Measurements from ENCODE around the gene BTG4.

The BTG4 gene

DNA sequence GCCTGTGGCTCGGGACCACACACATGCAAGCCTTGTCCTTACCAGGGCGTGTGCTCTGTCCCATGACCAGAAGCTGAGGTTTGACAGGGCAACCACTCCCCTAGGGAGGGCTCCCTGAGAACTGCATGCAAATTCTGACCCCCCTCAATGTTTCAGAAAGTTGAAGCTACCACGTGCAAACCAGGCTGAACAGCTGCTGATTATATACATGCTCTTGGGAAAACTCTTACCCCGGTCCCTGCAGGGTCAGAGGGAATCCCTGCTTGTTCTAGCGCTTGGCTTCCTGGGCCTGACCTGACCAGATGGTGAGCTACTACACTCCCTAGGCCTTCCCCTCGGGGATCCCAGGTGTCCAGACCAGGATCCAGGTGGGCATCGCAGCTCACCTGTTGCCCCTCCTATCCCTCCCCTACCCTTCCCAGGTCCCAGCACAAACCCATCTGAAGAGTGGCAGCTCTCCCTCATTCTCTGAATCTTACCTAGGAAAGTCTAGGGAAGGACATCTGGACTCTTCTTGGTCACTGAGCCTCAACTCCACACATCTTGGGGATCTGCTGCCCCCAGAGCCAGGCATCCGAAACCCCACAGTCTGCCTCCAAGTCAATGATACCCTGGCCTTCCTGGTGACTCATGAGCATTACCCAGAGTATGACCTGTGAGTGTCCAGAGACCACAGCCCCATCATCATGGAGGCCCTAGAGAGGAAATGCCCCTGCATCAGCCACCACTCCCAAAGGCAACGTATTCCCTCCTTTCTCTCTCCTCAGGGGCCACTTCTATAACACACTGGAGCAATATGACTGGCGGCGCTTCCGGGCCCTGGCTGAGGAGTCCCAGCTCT, 61.5 kb downstream of the BTG4 start:
- TF ChIP-seq TAF1 (IDR thresholded peaks at IDR 0.05; ENCODE audit: borderline replicate concordance, insufficient read depth, low read length) = no peak
- no peak for TF ChIP-seq REST (IDR thresholded peaks at IDR 0.05; ENCODE audit: insufficient read depth in 1 of 2, low read depth in 2 of 2, low read length in 2 of 2)
- no peak for TF ChIP-seq SIN3A (IDR thresholded peaks at IDR 0.05; ENCODE audit: borderline replicate concordance, insufficient read depth, low read length)
- TF ChIP-seq FOXP2 (optimal IDR thresholded peaks at IDR 0.05; ENCODE audit: borderline replicate concordance, extremely low read depth, extremely low read length, insufficient read depth) = no peak
- no peak for TF ChIP-seq POLR2AphosphoS5 (IDR thresholded peaks at IDR 0.05; ENCODE audit: low read depth, low read length)

DNA sequence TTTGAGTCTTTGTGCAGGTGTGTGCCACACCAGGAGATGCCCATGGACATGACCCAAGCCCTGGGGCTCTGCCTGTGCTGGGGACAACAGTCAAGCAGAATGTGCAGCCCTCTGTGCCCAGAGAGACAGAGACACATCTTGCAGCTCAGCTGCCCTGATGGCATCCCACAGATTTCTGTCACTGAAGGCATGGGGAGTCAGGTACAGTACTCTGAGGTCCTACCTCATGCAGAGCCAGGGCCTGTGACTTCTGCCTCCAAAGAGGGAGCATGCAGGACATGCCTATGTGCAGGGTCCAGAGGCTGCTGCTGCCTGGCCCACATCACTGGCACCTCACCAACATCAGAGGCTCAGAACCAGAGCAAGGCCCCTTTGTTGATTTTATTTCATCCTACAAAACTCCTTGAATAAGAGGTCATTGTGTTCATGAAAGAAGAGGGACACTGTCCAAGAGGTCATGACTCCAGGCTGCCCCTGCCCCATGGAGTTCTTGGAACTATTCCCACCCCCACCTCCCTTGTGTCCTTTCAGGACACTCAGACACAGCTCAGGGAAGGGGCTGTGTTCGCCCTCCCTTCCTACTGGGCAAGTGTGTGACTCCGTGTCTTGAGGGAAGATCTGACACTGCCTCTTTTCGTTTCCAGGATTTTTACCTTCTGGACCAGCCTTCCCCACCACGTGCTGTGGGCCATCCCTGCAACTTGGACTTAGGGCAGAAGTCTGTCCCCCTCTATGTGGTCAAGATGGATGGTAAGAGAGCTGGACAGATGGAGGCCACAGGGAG, 62.3 kb downstream of the BTG4 start:
- TF ChIP-seq FOXP2 (optimal IDR thresholded peaks at IDR 0.05; ENCODE audit: borderline replicate concordance, extremely low read depth, extremely low read length, insufficient read depth) = no peak
- no peak for TF ChIP-seq REST (IDR thresholded peaks at IDR 0.05; ENCODE audit: insufficient read depth in 1 of 2, low read depth in 2 of 2, low read length in 2 of 2)
- no peak for TF ChIP-seq TAF1 (IDR thresholded peaks at IDR 0.05; ENCODE audit: borderline replicate concordance, insufficient read depth, low read length)
- no peak for TF ChIP-seq POLR2AphosphoS5 (IDR thresholded peaks at IDR 0.05; ENCODE audit: low read depth, low read length)
- no peak for TF ChIP-seq SIN3A (IDR thresholded peaks at IDR 0.05; ENCODE audit: borderline replicate concordance, insufficient read depth, low read length)

GRCh38 chr11:111448831-111449557, 63.2 kb downstream of the BTG4 start:
- no peak for TF ChIP-seq TAF1 (IDR thresholded peaks at IDR 0.05; ENCODE audit: borderline replicate concordance, insufficient read depth, low read length)

GRCh38 chr11:111448414-111448813, 63.8 kb downstream of the BTG4 start:
- TF ChIP-seq FOXP2 (optimal IDR thresholded peaks at IDR 0.05; ENCODE audit: borderline replicate concordance, extremely low read depth, extremely low read length, insufficient read depth) = no peak

- TF ChIP-seq TAF1 (IDR thresholded peaks at IDR 0.05; ENCODE audit: borderline replicate concordance, insufficient read depth, low read length) (no peak), FOXP2 (optimal IDR thresholded peaks at IDR 0.05; ENCODE audit: borderline replicate concordance, extremely low read depth, extremely low read length, insufficient read depth) (no peak), POLR2AphosphoS5 (IDR thresholded peaks at IDR 0.05; ENCODE audit: low read depth, low read length) (no peak), REST (IDR thresholded peaks at IDR 0.05; ENCODE audit: insufficient read depth in 1 of 2, low read depth in 2 of 2, low read length in 2 of 2) (no peak), SIN3A (IDR thresholded peaks at IDR 0.05; ENCODE audit: borderline replicate concordance, insufficient read depth, low read length) (no peak)
Observed at GRCh38 chr11:111447931-111448330, 64.3 kb downstream of the BTG4 start.

Data from PFSK-1 (cell line).